ENCODE results near the gene SIGLEC15. TPM values are rescaled to one million over a fixed set of nuclear protein-coding genes. Genes with fewer than 3 reads are reported as not detected.

SIGLEC15 gene
- total RNA-seq, 1 experiment from 2014 or later = 0.28 TPM

DNA sequence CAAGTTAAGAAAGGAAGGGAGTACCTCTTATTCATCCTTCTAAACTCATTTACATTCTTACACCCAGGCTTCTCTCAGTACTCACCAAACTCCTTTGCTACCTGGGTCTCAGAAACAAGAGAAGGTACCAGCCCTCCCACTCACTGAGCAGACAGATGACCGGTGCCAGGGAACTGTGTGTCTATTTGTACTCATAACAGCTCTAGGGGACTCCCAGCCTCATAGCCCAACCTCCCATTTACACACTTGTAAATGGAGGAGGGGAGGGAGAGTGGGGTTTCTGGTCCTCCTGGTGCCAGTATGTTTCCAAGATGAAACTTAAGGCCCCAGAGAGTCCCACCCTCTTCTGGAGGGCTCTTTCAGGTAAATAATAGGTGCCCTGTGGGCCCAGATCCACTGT, 42.8 kb upstream of the SIGLEC15 start:
- peaks cover 9% of the 10 kb centered on the region for H3K4me1 Mint-ChIP-seq (ENCODE audit: low read depth, unreplicated experiment)
- CTCF ChIA-PET = no interaction called here
- H3K27ac Mint-ChIP-seq (ENCODE audit: unreplicated experiment) = no peak overlapping the region

DNA sequence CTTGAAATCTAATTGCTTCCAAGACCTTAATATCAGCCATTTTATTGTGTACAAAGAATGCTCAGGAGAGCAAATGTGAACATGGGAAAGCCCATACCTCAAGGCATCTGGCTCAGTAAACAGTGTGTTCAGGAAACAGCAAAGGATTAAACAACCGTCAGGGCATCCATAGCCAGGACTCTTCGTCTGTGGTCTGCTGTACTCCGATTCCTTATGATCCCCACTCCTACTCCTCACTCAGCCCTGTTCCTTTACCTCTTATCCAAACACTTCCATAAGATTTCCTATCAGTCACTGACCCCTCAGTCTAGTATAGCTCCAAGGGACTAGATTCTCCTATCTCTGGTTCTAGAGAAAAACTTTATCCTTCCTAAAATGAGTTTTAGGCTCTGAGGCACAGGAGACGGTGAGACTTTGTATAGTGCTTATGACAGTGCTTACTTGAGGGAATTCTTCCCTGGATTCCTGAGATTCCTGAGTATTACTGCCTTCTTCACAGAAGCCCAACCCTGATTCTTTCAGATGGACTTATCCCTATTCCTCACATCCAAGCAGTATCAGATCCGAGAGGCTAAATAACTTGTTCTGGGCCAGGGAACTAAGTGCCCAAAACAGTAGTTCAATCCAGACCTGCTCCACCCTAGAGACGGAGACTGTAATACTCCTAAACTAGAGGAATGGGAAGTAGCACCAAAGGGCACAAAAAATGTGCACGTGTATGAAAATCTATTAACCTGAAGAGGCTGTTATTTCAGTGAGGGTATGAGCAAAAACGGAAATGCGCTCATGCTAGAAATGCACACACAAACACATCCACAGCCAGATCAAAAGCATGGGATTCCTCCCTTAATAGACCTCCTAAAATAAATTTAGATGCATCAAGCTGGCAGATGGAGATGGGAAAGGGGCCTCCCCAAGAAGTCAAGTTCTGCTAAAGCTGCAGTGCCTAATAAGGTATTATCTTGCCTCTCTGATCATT, 42.1 kb upstream of the SIGLEC15 start:
- no peaks in the 10 kb centered on the region for H3K36me3 Mint-ChIP-seq (ENCODE audit: insufficient read depth, unreplicated experiment)
- CTCF ChIA-PET = no interaction called here

More for the DNA sequence above, 42.8 kb upstream of the SIGLEC15 start:
- no peaks in the 10 kb centered on the region for H3K9me3 Mint-ChIP-seq (ENCODE audit: low read depth, unreplicated experiment)
- H3K27me3 Mint-ChIP-seq (ENCODE audit: unreplicated experiment) = no peaks in the 10 kb centered on the region
- no peak for DNase-seq
- no peaks in the 10 kb centered on the region for H3K36me3 Mint-ChIP-seq (ENCODE audit: insufficient read depth, unreplicated experiment)
- TF ChIP-seq, protein P1, sequence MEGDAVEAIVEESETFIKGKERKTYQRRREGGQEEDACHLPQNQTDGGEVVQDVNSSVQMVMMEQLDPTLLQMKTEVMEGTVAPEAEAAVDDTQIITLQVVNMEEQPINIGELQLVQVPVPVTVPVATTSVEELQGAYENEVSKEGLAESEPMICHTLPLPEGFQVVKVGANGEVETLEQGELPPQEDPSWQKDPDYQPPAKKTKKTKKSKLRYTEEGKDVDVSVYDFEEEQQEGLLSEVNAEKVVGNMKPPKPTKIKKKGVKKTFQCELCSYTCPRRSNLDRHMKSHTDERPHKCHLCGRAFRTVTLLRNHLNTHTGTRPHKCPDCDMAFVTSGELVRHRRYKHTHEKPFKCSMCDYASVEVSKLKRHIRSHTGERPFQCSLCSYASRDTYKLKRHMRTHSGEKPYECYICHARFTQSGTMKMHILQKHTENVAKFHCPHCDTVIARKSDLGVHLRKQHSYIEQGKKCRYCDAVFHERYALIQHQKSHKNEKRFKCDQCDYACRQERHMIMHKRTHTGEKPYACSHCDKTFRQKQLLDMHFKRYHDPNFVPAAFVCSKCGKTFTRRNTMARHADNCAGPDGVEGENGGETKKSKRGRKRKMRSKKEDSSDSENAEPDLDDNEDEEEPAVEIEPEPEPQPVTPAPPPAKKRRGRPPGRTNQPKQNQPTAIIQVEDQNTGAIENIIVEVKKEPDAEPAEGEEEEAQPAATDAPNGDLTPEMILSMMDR (IDR thresholded peaks at IDR 0.05; ENCODE audit: unreplicated experiment) = no peak
- intact Hi-C loops (cut with micrococcal nuclease; ENCODE audit: unreplicated experiment) = no loop called here
- H3K4me3 Mint-ChIP-seq (ENCODE audit: low read depth, unreplicated experiment) = no peak overlapping the region
- BruUV-seq (replicated peaks) = no TSS peak

DNA sequence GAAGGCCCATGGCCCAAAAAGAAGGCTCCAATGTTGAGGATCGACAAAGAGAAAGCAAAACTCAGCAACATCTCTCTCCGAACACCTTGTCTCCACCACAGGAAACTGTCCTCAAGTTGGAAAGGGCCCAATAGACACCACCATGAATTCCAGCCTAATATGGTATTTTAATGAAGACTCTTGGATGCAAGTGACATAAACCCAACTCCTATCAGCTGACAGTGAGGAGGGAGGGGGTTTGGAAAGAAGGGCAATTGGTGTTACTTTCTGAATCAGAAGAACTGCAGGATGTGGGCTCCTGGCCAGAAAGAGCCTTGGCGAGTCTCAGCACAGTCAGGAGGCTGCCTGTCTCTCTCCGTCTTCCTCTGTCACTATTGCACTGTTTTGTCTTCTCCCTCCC, 40.3 kb upstream of the SIGLEC15 start:
- Mint-ChIP-seq H3K4me1 (ENCODE audit: low read depth, unreplicated experiment) (peaks cover 9% of the 10 kb centered on the region), H3K36me3 (ENCODE audit: insufficient read depth, unreplicated experiment) (no peaks in the 10 kb centered on the region), H3K27ac (ENCODE audit: unreplicated experiment) (no peak overlapping the region), H3K4me3 (ENCODE audit: low read depth, unreplicated experiment) (no peak overlapping the region), H3K27me3 (ENCODE audit: unreplicated experiment) (no peaks in the 10 kb centered on the region), H3K9me3 (ENCODE audit: low read depth, unreplicated experiment) (no peaks in the 10 kb centered on the region)
- CTCF ChIA-PET = no interaction called here
- intact Hi-C loops (cut with micrococcal nuclease; ENCODE audit: unreplicated experiment) = no loop called here
- BruUV-seq (replicated peaks) = no TSS peak
- DNase-seq = no peak
- TF ChIP-seq, protein P1 (IDR thresholded peaks at IDR 0.05; ENCODE audit: unreplicated experiment) = no peak

More for the DNA sequence above, 42.1 kb upstream of the SIGLEC15 start:
- intact Hi-C loops (cut with micrococcal nuclease; ENCODE audit: unreplicated experiment) = no loop called here
- no TSS peak for BruUV-seq (replicated peaks)
- H3K27me3 Mint-ChIP-seq (ENCODE audit: unreplicated experiment) = no peaks in the 10 kb centered on the region
- H3K4me1 Mint-ChIP-seq (ENCODE audit: low read depth, unreplicated experiment) = peaks cover 9% of the 10 kb centered on the region
- TF ChIP-seq, protein P1 (IDR thresholded peaks at IDR 0.05; ENCODE audit: unreplicated experiment) = no peak
- H3K9me3 Mint-ChIP-seq (ENCODE audit: low read depth, unreplicated experiment) = no peaks in the 10 kb centered on the region
- peak overlapping the region; percentile 33 for H3K27ac Mint-ChIP-seq (ENCODE audit: unreplicated experiment)
- no peak overlapping the region for H3K4me3 Mint-ChIP-seq (ENCODE audit: low read depth, unreplicated experiment)
- no peak for DNase-seq

DNA sequence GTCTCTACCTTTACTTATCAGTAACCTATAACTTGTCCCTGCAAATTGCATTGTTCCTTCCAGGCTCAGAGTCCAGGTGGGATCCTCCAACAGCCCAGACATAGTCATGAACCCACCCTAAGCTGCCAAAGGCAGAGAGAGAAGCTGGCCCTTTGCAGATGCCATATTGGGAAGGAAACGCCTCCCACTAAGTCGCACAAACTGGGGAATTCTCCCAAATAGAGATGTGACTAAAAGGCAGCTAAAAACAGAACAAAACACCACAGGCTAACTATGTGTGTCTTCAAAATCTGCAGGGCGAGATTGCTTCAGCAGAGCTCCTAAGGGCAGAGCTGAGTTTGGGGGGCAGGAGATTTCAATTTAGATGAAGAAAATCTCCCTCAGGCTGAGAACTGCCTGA, 38.5 kb upstream of the SIGLEC15 start:
- CTCF ChIA-PET = no interaction called here
- Mint-ChIP-seq H3K4me3 (ENCODE audit: low read depth, unreplicated experiment) (no peak overlapping the region), H3K4me1 (ENCODE audit: low read depth, unreplicated experiment) (peaks cover 9% of the 10 kb centered on the region), H3K36me3 (ENCODE audit: insufficient read depth, unreplicated experiment) (no peaks in the 10 kb centered on the region), H3K27ac (ENCODE audit: unreplicated experiment) (no peak overlapping the region), H3K27me3 (ENCODE audit: unreplicated experiment) (no peaks in the 10 kb centered on the region), H3K9me3 (ENCODE audit: low read depth, unreplicated experiment) (no peaks in the 10 kb centered on the region)
- intact Hi-C loops (cut with micrococcal nuclease; ENCODE audit: unreplicated experiment) = no loop called here
- no TSS peak for BruUV-seq (replicated peaks)
- DNase-seq = no peak
- TF ChIP-seq, protein P1 (IDR thresholded peaks at IDR 0.05; ENCODE audit: unreplicated experiment) = no peak
